ENCODE measurements around the gene CDH23. TPM values are rescaled to one million over a fixed set of nuclear protein-coding genes. Genes with fewer than 3 reads are reported as not detected.
"Not testable (repeated sequence)": the region's sequence is repeated elsewhere in the genome, so short reads cannot be mapped to it uniquely, and the experiment has no call there.

CDH23 gene
- total RNA-seq, 4 donors from 2014 or later = 2.9 to 16.1 (median 5.9) TPM

DNA sequence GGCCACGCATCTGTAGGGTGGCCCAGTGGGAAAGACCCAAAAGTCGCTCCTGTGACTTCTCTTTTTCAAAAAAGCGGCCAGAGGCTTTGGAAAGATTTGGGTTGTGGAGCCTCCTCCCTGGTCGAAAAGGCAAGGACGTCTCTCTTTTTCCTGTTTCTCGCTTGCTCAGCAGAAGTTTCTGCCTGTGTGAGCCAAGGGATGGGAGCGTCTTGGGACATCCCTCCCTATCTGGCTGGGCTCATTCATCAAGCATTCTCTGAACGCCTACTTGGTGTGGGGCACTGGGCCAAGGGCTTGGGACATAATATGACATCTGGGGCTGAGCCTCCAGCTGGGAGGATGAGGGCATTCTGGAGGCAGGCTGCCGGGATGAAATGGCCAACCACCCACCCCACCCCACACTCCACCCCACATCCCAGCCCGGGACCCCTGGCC, 201.9 kb downstream of the CDH23 start:
- 44 to 66% methylated on average over 3 to 10 of the region's 10 CpGs for WGBS, 2 donors (ENCODE audit: low coverage in 1 of 2)
- DNase-seq = peak; percentile 62
- no peak overlapping the region for H3K4me3 ChIP-seq

DNA sequence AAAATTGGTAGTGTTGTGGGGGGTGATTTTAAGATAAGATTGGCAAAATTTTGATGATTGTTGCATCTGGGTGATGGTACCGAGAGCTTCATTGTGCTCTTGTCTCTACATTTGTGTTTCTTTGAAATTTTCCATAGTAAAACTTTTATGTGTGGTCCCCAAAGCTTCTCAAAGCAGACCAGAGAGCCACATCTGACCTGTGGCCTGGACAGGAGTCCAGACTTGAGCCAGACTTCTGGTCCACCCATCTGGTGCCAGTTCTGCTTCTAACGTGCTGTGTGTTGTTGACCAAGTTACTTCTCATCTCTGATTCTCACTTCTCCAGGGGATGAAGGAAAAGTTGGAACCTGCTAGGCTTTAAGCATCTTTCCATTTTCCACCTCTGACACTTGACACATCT, 202.8 kb downstream of the CDH23 start:
- DNase-seq = no peak
- in situ Hi-C loops (cut with MboI; ENCODE audit: low pct_ligation_motif_present in 1 of 4, low pct_unique_long_range_greater_than_20kb in 1 of 4, low sequenced_read_pairs in 3 of 4) (loop anchor here in 1 of 4 donors (10.0 kb wide), 1 partner anchor 285 kb away; the partner anchor contains the start of gene SLC29A3), intact Hi-C loops (cut with DNase I; ENCODE audit: low total_unique reads) (no loop called here)
- TF ChIP-seq, protein P1, sequence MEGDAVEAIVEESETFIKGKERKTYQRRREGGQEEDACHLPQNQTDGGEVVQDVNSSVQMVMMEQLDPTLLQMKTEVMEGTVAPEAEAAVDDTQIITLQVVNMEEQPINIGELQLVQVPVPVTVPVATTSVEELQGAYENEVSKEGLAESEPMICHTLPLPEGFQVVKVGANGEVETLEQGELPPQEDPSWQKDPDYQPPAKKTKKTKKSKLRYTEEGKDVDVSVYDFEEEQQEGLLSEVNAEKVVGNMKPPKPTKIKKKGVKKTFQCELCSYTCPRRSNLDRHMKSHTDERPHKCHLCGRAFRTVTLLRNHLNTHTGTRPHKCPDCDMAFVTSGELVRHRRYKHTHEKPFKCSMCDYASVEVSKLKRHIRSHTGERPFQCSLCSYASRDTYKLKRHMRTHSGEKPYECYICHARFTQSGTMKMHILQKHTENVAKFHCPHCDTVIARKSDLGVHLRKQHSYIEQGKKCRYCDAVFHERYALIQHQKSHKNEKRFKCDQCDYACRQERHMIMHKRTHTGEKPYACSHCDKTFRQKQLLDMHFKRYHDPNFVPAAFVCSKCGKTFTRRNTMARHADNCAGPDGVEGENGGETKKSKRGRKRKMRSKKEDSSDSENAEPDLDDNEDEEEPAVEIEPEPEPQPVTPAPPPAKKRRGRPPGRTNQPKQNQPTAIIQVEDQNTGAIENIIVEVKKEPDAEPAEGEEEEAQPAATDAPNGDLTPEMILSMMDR (IDR thresholded peaks at IDR 0.05) = no peak
- TF ChIP-seq POLR2AphosphoS5 (IDR thresholded peaks at IDR 0.05) = no peak
- no peak for TF ChIP-seq POLR2A (IDR thresholded peaks at IDR 0.05)
- no peak for TF ChIP-seq EP300 (IDR thresholded peaks at IDR 0.05; ENCODE audit: low read depth)
- WGBS, 2 donors (ENCODE audit: low coverage in 1 of 2) = 82 to 100% methylated on average over 1 to 2 of the region's 2 CpGs
- no peaks in the 10 kb centered on the region for H3K9me3 ChIP-seq
- H3K36me3 ChIP-seq = no peaks in the 10 kb centered on the region
- H3K27me3 ChIP-seq = no peaks in the 10 kb centered on the region
- no peak overlapping the region for H3K4me3 ChIP-seq
- H3K27ac ChIP-seq = no peak overlapping the region
- peaks cover 3 to 37% (median 21%) of the 10 kb centered on the region in 4 donors for H3K4me1 ChIP-seq

More for the DNA sequence above, 201.9 kb downstream of the CDH23 start:
- Histone ChIP-seq H3K27ac (peak overlapping the region; percentile 67 to 76 (median 74)), H3K36me3 (no peaks in the 10 kb centered on the region), H3K9me3 (no peaks in the 10 kb centered on the region), H3K4me1 (peaks cover 3 to 28% (median 14%) of the 10 kb centered on the region in 4 donors), H3K27me3 (no peaks in the 10 kb centered on the region)
- TF ChIP-seq POLR2AphosphoS5 (IDR thresholded peaks at IDR 0.05) (peak in 1 of 3 donors; percentile 18), POLR2A (IDR thresholded peaks at IDR 0.05) (no peak)
- TF ChIP-seq, protein P1 (IDR thresholded peaks at IDR 0.05) = no peak
- in situ Hi-C loops (cut with MboI; ENCODE audit: low pct_ligation_motif_present in 1 of 4, low pct_unique_long_range_greater_than_20kb in 1 of 4, low sequenced_read_pairs in 3 of 4) (loop anchor here in 1 of 4 donors (10.0 kb wide), 1 partner anchor 284 kb away; the partner anchor contains the start of gene SLC29A3), intact Hi-C loops (cut with DNase I; ENCODE audit: low total_unique reads) (no loop called here)

DNA sequence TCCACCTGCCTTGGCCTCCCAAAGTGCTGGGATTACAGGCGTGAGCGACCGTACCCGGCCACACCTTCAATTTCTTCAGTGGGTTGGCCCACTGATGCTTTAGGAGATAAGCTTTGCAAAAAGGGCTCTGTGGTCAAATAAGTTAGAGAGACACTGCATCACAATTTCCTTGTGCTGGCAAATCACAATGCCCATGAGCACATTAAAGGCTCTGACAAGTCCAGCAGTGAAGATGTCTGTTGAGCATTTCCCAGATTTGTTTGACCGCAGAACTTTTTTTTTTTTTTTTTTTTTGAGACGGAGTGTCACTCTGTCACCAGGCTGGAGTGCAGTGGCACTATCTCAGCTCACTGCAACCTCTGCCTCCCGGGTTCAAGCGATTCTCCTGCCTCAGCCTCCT, 203.5 kb downstream of the CDH23 start:
- DNase-seq; in situ Hi-C loops (cut with MboI; ENCODE audit: low pct_ligation_motif_present in 1 of 4, low pct_unique_long_range_greater_than_20kb in 1 of 4, low sequenced_read_pairs in 3 of 4); H3K27me3 ChIP-seq; H3K9me3 ChIP-seq; H3K27ac ChIP-seq; H3K4me3 ChIP-seq; H3K36me3 ChIP-seq; intact Hi-C loops (cut with DNase I; ENCODE audit: low total_unique reads): not testable (repeated sequence)
- WGBS, 2 donors (ENCODE audit: low coverage in 1 of 2) = 88 to 93% methylated on average over 2 to 8 of the region's 8 CpGs
- H3K4me1 ChIP-seq = peaks cover 3 to 41% (median 23%) of the 10 kb centered on the region in 4 donors

DNA sequence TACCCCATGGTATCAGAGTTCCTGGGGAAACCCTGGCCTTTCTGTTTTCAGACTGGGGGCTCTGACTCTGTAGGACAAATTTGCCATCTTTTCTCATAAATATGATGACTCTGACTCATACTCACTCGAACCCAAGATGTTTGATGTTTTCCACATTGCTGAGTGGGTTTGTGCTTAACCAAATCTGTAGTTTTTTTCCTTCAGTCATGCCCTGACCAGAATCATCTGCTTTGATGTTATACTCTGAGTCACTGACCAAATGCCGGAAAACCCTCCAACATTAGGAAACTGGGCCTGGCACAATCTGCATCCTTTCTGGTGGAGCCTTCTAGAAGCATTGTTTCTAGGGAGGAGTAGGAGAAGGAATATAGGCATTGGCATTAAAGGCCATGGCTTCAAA, 204.1 kb downstream of the CDH23 start:
- Histone ChIP-seq H3K27me3 (no peaks in the 10 kb centered on the region), H3K4me3 (no peak overlapping the region), H3K4me1 (peaks cover 3 to 41% (median 23%) of the 10 kb centered on the region in 4 donors), H3K27ac (no peak overlapping the region), H3K36me3 (no peaks in the 10 kb centered on the region), H3K9me3 (no peaks in the 10 kb centered on the region)
- DNase-seq = no peak
- intact Hi-C loops (cut with DNase I; ENCODE audit: low total_unique reads) (no loop called here), in situ Hi-C loops (cut with MboI; ENCODE audit: low pct_ligation_motif_present in 1 of 4, low pct_unique_long_range_greater_than_20kb in 1 of 4, low sequenced_read_pairs in 3 of 4) (no loop called here)
- TF ChIP-seq POLR2A (IDR thresholded peaks at IDR 0.05) = no peak
- TF ChIP-seq EP300 (IDR thresholded peaks at IDR 0.05; ENCODE audit: low read depth) = no peak
- TF ChIP-seq, protein P1 (IDR thresholded peaks at IDR 0.05) = no peak
- TF ChIP-seq POLR2AphosphoS5 (IDR thresholded peaks at IDR 0.05) = no peak
- WGBS, 2 donors (ENCODE audit: low coverage in 1 of 2) = 72% methylated on average over 2 of the region's 2 CpGs; no CpG with 5 or more reads in 1 of the 2 donors

DNA sequence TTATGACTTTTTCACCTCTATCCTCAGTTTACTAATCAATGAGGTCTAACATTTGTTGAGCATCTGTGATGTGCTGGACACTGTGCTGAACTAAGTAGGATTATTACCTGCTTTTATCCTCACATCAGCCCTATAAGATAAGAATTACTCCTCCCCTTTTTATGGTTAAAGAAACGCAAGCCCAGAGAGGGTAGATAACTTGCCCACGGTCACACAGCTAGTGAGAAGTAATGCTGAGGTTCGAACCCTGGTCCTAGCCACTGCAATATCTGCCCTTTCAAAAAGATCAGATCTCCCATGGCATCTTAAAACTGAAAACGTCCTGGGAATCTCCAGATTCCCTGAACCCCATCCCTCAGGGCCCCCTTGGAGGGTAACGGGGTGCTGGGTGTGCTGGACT, 204.6 kb downstream of the CDH23 start:
- in situ Hi-C loops (cut with MboI; ENCODE audit: low pct_ligation_motif_present in 1 of 4, low pct_unique_long_range_greater_than_20kb in 1 of 4, low sequenced_read_pairs in 3 of 4) = no loop called here
- intact Hi-C loops (cut with DNase I; ENCODE audit: low total_unique reads) = no loop called here
- H3K4me3 ChIP-seq = no peak overlapping the region
- no peaks in the 10 kb centered on the region for H3K27me3 ChIP-seq
- TF ChIP-seq EP300 (IDR thresholded peaks at IDR 0.05; ENCODE audit: low read depth) (no peak), POLR2AphosphoS5 (IDR thresholded peaks at IDR 0.05) (no peak), POLR2A (IDR thresholded peaks at IDR 0.05) (no peak)
- TF ChIP-seq, protein P1 (IDR thresholded peaks at IDR 0.05) = no peak
- H3K27ac ChIP-seq = no peak overlapping the region
- 76% methylated on average over 5 of the region's 5 CpGs; no CpG with 5 or more reads in 1 of the 2 donors for WGBS, 2 donors (ENCODE audit: low coverage in 1 of 2)
- DNase-seq = no peak
- peaks cover 3 to 41% (median 23%) of the 10 kb centered on the region in 4 donors for H3K4me1 ChIP-seq
- H3K9me3 ChIP-seq = no peaks in the 10 kb centered on the region
- no peaks in the 10 kb centered on the region for H3K36me3 ChIP-seq

All from transverse colon (tissue), 4 donors.